T47D (cell line): ENCODE results near the gene OTOP1.
"Not testable (repeated sequence)": the region's sequence is repeated elsewhere in the genome, so short reads cannot be mapped to it uniquely, and the experiment has no call there.

Experiments used
- DNase-seq, 2 experiments: peaks; one replicate each; pipeline versions ENCODE4 v3.0.0 to v3.0.0-alpha.2; 2011 to 2012; ENCODE audit warnings: low read depth in 1 of 2, low spot score in 1 of 2
- JUND ChIP-seq: IDR thresholded peaks from 2 replicates; pipeline ENCODE4 v1.6.1; 2012; ENCODE audit warnings: low read depth
- in situ Hi-C: cut with HindIII; loops from 2 replicates; pipeline ENCODE4 v1.10.0; 2016; ENCODE audit warnings: low sequenced_read_pairs, low pct_unique_long_range_greater_than_20kb

OTOP1 gene

DNA sequence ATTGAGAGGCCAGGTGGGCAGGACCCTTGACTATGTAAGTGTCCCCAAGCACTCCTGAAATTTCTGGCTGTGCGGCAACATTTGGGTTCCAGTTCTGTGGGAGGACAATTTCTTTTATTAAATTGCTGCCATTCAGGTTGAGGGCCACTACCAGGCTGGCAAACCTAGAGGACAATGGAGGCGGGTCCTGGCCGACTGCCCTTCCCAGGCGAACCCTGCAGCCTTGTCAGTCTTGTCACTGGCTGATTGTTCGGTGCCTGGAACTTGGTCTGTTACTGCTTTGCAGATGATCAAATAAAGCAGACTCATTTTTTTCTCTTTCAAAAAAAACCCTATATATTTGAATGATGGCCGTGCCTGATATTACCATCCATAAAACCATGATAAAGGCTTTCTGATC lies 27.9 kb upstream of the OTOP1 start:
- no peak for DNase-seq
- TF ChIP-seq JUND, result no peak
- in situ Hi-C loops, result no loop called here

DNA sequence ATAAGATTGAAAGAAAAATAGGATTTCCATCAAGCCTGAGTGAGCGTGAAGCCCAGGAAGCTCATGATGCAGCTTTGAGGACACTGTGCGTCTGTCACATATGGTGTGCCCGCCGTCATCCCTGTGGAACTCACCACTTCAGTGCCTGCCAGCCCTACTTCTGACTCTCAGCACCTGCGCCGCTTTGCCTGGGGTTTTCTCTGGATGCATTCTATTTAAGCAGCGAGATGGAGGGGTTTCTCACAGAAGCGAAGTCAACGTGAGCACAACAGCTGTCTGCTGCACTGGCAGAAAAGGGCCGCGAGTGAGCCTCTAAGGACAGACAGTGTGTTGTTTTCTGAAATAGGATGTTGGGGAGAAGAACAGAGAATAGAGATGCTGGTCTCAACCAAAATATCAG lies 27.5 kb upstream of the OTOP1 start:
- no peak for DNase-seq
- TF ChIP-seq JUND, result no peak
- in situ Hi-C loops, result no loop called here

DNA sequence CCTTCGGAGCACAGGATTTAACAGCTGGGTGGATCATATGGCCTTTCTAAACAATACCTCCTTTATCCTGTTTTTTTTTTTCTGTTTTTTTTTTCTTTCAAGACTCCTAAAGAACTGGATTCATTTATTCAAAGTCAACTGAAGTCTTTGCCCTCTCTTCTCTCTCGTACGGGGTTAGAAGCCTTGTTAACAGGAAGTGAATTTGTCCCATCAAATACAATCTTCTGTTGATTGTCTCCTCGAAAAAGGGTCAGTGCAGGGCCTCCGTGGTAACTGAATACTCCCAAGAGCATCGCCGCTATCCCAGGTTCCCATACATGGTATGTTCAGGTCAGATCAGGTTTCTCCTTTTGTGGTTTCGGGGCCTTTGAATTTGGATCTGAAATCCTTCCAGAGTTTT lies 23.1 kb upstream of the OTOP1 start:
- TF ChIP-seq JUND, result no peak
- no peak for DNase-seq
- in situ Hi-C loops, result no loop called here

GRCh38 chr4:4249342-4249741 lies 22.6 kb upstream of the OTOP1 start:
- DNase-seq, in situ Hi-C loops: not testable (repeated sequence)

- DNase-seq, result no peak
- in situ Hi-C loops, result no loop called here
- TF ChIP-seq JUND, result no peak
These were observed 22.1 kb upstream of the OTOP1 start for GRCh38 chr4:4248885-4249203.

DNA sequence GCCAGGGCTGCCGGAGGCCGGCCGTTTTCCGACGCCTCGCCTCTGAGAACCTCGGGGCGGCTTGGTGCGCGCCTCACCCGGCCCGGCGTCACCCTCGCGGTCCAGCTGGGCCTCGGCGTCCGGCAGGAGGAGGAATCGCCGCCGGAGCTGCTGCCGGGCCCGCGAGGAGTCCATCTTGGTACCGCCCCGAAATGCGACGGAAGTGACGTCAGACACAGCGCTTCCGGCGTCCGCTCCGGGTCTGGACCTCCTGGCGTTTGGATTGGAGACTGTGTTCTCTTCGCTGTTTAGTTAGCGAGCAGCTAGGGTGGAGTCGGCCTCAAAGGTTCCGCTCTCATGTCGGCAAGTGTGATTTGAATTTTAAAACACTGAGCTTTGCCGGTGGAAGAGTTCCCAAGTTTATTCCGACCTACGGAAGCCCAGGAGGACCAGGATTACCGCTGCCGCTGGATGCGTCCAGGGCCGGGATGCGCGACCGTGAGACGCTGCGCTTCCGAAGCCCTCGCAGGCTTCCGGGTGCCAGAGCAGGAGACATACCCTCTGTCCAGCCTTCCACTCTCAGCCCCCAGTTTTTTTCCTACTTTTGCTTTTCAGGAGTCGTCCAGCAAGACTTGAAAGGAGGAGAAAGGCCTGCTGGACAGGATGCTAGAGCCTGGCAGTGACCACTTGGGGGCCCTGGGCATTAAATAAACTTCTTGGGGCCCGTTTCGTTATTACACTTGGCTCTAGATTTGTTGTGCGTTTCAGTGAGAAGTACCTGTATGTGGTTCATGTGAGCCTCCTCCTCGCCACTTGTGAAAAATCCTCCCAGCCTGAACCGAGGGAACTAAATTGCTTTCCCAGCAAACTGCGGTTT lies 21.5 kb upstream of the OTOP1 start, which contains the start of gene TMEM128:
Gene TMEM128, minus strand, starts transcription at position 195 of the 856 bp plus-strand sequence. Its CDS starts 21 bp downstream, at position 174.
- in situ Hi-C loops, result no loop called here
- DNase-seq, result peak; percentile 93 to 95
- 0 out of 2 replicates have a peak, but pooled peaks have one; percentile 30 for TF ChIP-seq JUND

DNA sequence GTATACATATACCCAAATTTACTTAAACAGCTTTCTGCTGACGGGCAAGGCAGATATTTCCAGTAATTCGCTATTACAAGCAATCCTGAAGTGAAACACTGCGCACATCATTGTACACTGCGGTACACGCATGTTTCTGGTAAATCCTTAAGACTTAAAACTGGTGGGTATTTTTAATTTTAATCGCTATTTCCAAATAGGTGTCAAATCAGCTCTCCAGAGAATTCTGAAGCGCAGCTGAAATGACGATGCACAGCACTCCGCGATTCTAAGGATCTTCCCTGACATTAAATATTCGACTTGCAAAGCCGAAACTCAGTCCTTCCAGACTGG lies 20.9 kb upstream of the OTOP1 start:
- DNase-seq, result no peak
- no peak for TF ChIP-seq JUND
- in situ Hi-C loops, result no loop called here

GRCh38 chr4:4245172-4245571 lies 18.4 kb upstream of the OTOP1 start:
- DNase-seq, result no peak
- TF ChIP-seq JUND, result no peak
- in situ Hi-C loops, result no loop called here

DNA sequence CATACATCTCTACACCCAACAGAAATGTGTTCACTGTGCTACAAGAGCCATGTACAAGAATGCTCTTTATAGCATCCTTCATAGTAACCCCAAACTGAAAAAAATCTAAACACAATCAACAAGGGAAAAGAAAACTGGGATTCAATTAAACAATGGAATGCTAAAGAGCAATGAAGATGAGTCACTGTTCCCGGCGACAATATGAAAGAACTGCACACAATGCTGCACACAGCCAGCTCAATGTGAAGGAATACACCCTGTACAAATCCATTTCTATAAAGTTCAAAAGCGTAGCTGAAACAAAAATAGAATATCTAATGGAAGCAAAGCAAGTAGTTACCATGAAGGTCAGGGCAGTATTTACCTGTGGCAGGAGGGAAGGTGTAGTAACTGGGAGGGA lies 12.8 kb upstream of the OTOP1 start:
- in situ Hi-C loops, DNase-seq: not testable (repeated sequence)

- no peak for DNase-seq
- no peak for TF ChIP-seq JUND
- in situ Hi-C loops, result no loop called here
These were observed 6.9 kb upstream of the OTOP1 start for GRCh38 chr4:4233610-4234009.

DNA sequence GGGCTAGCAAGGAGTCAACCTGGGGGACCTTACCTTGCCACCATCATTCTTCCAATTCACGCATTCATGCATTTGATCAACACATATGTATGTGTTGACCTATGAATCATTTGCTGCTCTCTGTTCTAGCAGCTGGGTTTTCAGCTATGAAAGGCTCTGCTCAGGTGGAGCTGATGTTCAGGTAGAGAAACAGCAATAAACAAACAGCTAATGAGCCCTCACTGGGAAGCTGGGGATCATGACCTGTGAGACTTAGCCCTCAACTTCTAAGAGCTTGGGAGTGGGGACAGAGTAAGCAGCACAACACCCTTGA lies 1.6 kb upstream of the OTOP1 start:
- no peak for DNase-seq
- no peak for TF ChIP-seq JUND
- in situ Hi-C loops, result no loop called here

- DNase-seq, result no peak
- in situ Hi-C loops, result no loop called here
- TF ChIP-seq JUND, result no peak
These were observed 1.0 kb upstream of the OTOP1 start for GRCh38 chr4:4227510-4228355.

GRCh38 chr4:4225915-4226605 lies 669 bp downstream of the OTOP1 start:
- no peak for TF ChIP-seq JUND
- in situ Hi-C loops, result no loop called here
- DNase-seq, result no peak
